GM19455 (cell line): ENCODE measurements around the gene SERPINB5.

Experiments
- ATAC-seq: cut with Tn5 transposase; IDR thresholded peaks from one replicate; pipeline ENCODE4 v1.9.1; 2021; ENCODE audit not compliant: unreplicated experiment

SERPINB5 gene

GRCh38 chr18:63468575-63468974 lies 8.2 kb upstream of the SERPINB5 start:
- ATAC-seq, result no peak

- ATAC-seq, result no peak
Observed at GRCh38 chr18:63470751-63471150, 6.0 kb upstream of the SERPINB5 start.

DNA sequence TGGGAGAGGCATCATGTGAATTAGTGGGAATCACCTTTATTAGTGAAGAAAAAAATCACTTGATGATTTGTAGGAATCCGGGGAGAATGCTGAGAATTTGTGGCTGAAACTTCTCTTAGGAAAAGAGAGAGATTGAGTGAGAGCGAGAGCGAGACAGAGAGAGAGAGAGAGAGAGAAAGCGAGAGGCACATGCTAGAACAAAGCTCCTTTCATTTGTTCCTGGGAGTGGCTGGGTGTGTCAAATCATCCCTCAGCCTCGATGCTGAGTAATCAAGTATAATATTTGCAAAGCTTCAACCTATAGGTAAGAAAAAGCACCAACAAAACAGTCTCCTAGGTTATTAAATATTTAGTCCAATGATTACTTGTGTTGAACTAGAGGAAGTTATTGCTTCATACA lies 4.4 kb upstream of the SERPINB5 start:
- ATAC-seq, result no peak

DNA sequence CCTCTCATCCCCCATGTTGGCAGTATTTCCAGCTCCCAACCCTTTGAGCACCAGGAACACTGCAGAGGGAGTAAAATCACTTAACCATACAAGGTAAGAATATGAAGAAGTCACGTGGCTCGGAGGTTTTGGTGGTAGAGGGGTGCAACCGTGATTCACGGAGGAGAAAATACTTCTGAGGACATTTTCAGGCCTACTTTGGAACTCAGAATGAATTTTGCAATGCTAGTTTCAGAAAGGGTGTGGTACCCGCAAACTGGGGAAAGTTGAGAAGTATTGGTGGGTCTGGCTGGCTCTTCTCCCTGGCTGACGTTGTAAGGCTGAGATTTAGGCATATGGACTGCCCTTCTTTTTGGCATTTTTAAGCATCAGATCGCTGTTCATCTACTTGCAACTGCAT lies 442 bp downstream of the SERPINB5 start:
- no peak for ATAC-seq

- ATAC-seq, result no peak
Observed at GRCh38 chr18:63477968-63478367, 1.2 kb downstream of the SERPINB5 start.

- no peak for ATAC-seq
Observed at GRCh38 chr18:63479826-63480225, 3.1 kb downstream of the SERPINB5 start.

- no peak for ATAC-seq
Observed at GRCh38 chr18:63480476-63480875, 3.7 kb downstream of the SERPINB5 start.

DNA sequence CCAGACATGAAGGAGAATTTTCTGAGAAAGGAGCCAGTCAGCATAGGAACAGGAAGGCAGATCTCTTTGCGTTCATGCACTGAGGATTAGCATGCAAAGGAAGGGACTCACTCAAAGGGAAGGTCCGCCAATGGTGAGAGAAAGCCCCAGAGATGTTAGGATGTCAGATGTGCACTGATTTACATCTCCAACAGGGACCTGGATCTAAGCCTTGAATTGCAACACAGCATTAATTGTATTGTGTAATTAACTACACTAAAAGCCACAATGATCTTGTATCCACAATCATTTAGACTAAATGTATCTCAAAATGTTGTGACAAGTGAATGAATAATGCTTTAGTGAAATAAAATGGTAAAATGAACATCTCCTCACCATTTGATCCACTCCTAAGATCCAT lies 4.2 kb downstream of the SERPINB5 start:
- no peak for ATAC-seq

GRCh38 chr18:63487676-63488075 lies 10.9 kb downstream of the SERPINB5 start:
- no peak for ATAC-seq

GRCh38 chr18:63488160-63488559 lies 11.4 kb downstream of the SERPINB5 start:
- no peak for ATAC-seq

- no peak for ATAC-seq
Observed at GRCh38 chr18:63492851-63493250, 16.1 kb downstream of the SERPINB5 start.

GRCh38 chr18:63495675-63496074 lies 18.9 kb downstream of the SERPINB5 start:
- no peak for ATAC-seq

DNA sequence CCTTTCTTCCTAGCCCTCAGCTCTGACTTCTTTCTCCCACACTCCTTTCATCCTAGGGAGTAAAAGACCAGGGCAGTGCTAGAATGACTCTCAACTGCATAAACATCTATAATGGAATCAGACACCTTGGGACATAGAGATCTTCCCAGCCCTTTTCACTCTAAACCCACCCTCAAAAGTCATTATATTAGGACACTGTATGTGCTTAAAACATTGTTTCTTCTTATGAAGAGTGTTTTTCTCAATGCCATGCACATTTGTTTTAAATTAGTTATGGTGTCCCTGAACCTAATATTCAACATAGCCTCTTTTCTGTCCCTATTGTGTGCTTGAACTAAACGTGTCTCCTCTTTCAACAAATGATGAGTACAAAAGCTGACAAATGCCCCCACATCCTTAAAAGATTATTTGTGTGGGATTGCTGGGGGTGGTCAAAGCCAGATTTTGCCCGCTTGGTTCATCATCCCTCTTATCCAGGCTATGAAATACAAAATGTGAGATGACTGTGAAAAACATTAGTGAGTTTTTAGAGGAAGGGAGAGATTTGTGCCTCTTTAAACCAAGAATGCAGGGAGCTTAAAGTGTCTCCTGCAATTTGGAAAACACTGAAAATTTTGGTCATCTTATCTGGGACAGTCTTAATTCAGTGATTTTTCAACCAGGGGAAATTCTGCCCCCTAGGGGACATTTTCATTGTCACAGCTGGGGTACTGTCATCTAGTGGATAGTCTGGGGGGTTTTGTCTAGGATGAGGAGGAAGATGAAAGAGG lies 29.0 kb downstream of the SERPINB5 start:
- no peak for ATAC-seq

GRCh38 chr18:63506336-63506646 lies 29.5 kb downstream of the SERPINB5 start:
- ATAC-seq, result no peak

GRCh38 chr18:63508596-63508995 lies 31.8 kb downstream of the SERPINB5 start:
- no peak for ATAC-seq

GRCh38 chr18:63511285-63511684 lies 34.5 kb downstream of the SERPINB5 start:
- no peak for ATAC-seq

DNA sequence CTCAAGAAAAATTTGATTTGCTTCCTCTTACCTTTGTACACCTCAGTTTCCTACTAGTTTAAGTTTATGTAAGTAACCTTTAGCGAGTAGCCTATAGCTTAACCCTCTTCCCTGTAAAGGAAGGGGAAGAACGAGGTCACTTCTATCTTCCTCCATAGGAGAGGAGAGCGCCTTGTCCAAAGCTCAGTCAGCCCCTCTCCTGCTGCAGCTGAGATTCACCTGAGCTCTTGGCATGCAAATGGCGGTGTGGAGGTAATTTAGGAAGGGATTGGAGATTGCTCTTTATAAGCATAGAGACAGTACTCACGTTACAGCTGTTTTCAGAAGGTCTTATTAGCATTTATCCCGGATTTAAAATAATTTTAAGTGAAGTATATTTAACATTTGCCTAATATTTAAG lies 37.6 kb downstream of the SERPINB5 start:
- ATAC-seq, result no peak

- ATAC-seq, result no peak
Observed at GRCh38 chr18:63514888-63515678, 38.3 kb downstream of the SERPINB5 start.

GRCh38 chr18:63515801-63516200 lies 39.0 kb downstream of the SERPINB5 start:
- no peak for ATAC-seq

DNA sequence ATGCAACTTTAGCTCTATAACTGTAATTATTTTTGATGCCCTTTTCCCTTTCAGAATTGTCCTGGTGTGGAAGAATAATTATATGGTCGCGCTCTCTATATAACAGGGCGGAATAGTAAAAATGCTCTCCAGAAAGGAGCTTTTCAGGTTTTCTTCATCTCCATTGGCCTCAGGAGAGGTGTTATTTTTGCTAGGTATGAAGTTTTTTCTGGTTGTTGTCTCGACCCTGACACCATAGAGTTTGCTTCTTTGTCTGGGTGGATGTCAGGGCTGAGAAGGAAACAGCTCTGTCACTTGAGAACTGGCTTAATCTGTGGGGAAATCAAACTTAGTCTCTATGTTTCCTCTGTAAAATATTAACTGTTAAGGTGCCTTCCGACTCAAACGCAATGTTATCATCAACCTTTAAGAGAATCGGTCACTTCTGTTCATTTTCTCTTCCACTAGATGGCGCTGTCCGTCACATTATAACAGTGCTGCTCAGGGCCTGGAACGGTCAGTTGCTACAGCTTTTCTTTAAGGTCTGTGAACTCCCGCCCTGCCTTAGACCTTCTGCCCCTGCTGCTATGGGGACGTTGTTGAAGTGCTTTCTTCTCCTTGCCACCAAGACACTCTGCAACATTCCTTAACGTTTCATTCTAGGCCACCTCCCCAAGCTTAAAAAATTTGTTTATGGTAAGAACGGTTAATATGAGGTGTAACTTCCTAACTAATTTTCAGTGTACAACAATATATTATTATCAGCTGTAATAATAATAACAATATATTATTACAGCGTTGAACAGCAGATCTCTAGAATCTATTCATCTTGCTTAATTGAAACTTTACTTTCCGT lies 41.6 kb downstream of the SERPINB5 start:
- peak; percentile 93 for ATAC-seq

DNA sequence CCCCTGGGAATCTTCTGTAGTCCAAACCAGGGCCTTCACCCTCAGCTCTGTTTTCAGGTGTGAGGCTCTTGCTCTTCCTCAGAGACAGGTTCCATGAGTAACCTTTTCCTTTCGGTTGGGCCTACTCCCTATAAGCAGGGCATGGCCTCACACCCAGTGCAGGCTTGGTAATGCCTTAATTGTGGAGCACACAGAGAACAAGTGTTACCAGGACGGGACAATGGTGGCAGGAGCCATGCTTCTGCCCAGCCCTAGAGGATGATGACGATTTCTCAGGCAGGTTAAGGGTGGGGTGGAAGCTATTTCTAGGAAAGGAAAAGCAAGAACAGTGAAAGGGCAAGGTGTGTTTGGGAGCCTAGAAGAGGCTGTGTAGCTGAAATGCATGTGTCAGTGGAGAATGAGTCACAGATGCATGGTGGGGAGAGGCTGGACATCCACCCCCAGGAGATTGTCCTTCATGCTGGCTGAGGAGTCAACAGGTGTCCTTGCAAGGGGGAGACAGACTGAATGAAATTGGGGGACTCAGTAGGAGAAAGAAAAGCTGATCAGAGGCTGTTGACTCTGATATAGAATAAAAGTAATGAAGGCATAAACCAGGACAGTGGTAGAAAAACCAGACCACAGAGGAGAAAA lies 43.4 kb downstream of the SERPINB5 start:
- ATAC-seq, result no peak
